ENCODE data around the gene ASPA.
A peak's percentile ranks its signal among the peaks of the same experiment; 100 is the strongest.

ASPA gene

DNA sequence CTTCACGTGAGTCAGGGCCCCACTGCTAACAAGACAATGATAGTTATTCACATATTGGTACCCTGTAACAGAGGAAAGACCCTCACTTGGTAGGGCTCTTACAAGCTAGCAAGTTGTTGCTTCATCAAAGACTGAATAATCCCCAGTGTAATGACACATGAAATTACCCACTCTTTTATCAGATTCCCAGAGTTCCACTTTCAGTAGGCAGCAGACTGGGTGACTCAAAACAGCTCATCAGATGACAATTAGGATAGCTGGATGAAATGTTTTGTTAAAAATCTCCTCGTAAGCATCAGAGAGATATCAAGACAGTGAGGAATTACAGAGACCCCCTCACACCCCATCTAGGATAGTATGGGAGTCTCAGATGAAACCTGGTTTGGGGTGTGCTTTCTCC lies 35.3 kb upstream of the ASPA start (continued):
- TF ChIP-seq, protein P1, sequence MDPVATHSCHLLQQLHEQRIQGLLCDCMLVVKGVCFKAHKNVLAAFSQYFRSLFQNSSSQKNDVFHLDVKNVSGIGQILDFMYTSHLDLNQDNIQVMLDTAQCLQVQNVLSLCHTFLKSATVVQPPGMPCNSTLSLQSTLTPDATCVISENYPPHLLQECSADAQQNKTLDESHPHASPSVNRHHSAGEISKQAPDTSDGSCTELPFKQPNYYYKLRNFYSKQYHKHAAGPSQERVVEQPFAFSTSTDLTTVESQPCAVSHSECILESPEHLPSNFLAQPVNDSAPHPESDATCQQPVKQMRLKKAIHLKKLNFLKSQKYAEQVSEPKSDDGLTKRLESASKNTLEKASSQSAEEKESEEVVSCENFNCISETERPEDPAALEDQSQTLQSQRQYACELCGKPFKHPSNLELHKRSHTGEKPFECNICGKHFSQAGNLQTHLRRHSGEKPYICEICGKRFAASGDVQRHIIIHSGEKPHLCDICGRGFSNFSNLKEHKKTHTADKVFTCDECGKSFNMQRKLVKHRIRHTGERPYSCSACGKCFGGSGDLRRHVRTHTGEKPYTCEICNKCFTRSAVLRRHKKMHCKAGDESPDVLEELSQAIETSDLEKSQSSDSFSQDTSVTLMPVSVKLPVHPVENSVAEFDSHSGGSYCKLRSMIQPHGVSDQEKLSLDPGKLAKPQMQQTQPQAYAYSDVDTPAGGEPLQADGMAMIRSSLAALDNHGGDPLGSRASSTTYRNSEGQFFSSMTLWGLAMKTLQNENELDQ (tag by site-specific recombination; IDR thresholded peaks at IDR 0.05; ENCODE audit: low read depth): no peak
- TF ChIP-seq ZNF133 (tag by site-specific recombination; IDR thresholded peaks at IDR 0.05): no peak
- TF ChIP-seq, protein P2, sequence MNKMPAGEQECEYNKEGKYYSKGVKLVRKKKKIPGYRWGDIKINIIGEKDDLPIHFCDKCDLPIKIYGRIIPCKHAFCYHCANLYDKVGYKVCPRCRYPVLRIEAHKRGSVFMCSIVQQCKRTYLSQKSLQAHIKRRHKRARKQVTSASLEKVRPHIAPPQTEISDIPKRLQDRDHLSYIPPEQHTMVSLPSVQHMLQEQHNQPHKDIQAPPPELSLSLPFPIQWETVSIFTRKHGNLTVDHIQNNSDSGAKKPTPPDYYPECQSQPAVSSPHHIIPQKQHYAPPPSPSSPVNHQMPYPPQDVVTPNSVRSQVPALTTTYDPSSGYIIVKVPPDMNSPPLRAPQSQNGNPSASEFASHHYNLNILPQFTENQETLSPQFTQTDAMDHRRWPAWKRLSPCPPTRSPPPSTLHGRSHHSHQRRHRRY (tag by site-specific recombination; IDR thresholded peaks at IDR 0.05): no peak
- TF ChIP-seq ZNF214 (tag by site-specific recombination; IDR thresholded peaks at IDR 0.05; ENCODE audit: borderline replicate concordance): no peak
- TF ChIP-seq ZFP41 (tag by site-specific recombination; IDR thresholded peaks at IDR 0.05; ENCODE audit: borderline replicate concordance): no peak
- no peak for TF ChIP-seq ZNF155 (tag by site-specific recombination; IDR thresholded peaks at IDR 0.05)
- TF ChIP-seq ZFP37 (tag by site-specific recombination; IDR thresholded peaks at IDR 0.05): no peak
- TF ChIP-seq ZNF621 (tag by site-specific recombination; IDR thresholded peaks at IDR 0.05): no peak

DNA sequence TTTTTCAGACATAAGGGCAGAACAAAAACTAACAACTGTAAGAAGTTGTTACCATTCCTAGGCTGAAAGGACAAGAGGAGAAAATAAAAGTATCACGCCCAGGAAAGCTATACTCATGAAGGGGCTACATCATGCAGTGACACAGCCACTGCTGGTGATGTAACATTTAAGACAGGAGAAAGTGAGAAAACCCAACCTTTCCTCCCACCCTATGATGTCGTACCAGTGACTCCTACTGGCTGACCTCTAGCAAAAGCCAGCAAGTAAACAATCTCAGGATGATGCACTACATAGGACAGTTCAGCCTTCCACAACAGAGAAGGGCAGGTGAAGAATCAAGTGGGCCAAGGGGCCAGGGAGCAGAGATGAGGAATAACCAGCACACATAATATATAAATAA lies 28.2 kb upstream of the ASPA start:
- Histone ChIP-seq H3K36me3 (ENCODE audit: control insufficient read depth in 2 of 2, insufficient read depth in 1 of 2, low read length in 2 of 2) (no peaks in the 10 kb centered on the region), H3K4me3 (ENCODE audit: low read depth, low read length) (no peak overlapping the region), H3K9me3 (ENCODE audit: control insufficient read depth, insufficient read depth, low read depth, low read length) (no peaks in the 10 kb centered on the region), H3K4me1 (ENCODE audit: control insufficient read depth, insufficient read depth, low read length) (no peaks in the 10 kb centered on the region), H3K27ac (ENCODE audit: extremely low read depth, low read depth, low read length) (no peak overlapping the region)
- ChIA-PET POLR2A (no interaction called here), CTCF (no interaction called here)
- TF ChIP-seq ZNF560 (tag by site-specific recombination; IDR thresholded peaks at IDR 0.05; ENCODE audit: borderline replicate concordance) (no peak), ZNF302 (tag by site-specific recombination; IDR thresholded peaks at IDR 0.05; ENCODE audit: low read depth) (no peak), ZNF654 (tag by site-specific recombination; IDR thresholded peaks at IDR 0.05; ENCODE audit: low read depth) (peak; percentile 50)
- TF ChIP-seq, protein P3, sequence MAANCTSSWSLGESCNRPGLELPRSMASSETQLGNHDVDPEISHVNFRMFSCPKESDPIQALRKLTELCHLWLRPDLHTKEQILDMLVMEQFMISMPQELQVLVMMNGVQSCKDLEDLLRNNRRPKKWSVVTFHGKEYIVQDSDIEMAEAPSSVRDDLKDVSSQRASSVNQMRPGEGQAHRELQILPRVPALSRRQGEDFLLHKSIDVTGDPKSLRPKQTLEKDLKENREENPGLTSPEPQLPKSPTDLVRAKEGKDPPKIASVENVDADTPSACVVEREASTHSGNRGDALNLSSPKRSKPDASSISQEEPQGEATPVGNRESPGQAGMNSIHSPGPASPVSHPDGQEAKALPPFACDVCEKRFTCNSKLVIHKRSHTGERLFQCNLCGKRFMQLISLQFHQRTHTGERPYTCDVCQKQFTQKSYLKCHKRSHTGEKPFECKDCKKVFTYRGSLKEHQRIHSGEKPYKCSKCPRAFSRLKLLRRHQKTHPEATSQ (tag by site-specific recombination; IDR thresholded peaks at IDR 0.05): no peak

DNA sequence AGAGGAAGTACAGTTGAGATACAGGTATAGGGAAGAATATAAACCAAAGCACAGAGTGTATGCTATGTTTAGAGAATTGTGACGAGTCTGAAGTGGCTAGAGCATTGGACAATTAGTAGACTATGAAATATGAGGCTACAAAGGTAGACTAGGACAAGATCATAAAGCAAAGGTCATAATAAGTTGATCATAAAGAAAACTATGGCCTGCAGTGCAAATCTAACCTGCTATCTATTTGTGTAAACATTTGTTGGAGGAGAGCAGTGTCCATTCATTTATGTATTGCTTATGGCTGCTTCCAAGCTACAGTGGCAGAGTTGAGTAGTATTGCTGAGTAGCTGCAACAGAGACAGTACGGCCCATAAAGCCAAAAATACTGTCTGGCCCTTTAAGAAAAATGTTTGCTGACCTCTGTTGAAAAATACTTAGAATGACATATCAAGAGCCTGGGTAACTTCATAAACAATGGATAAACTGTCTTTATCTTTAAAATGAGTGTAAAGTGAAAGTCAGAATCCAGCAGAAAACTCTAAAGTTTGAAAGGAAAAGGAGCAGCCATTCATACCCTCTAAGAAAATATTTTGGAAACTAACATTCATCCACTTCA lies 27.6 kb upstream of the ASPA start:
- no peaks in the 10 kb centered on the region for H3K36me3 ChIP-seq (ENCODE audit: control insufficient read depth in 2 of 2, insufficient read depth in 1 of 2, low read length in 2 of 2)
- no peaks in the 10 kb centered on the region for H3K4me1 ChIP-seq (ENCODE audit: control insufficient read depth, insufficient read depth, low read length)
- ChIA-PET POLR2A (no interaction called here), CTCF (no interaction called here)
- no peak overlapping the region for H3K4me3 ChIP-seq (ENCODE audit: low read depth, low read length)
- no peaks in the 10 kb centered on the region for H3K9me3 ChIP-seq (ENCODE audit: control insufficient read depth, insufficient read depth, low read depth, low read length)
- H3K27ac ChIP-seq (ENCODE audit: extremely low read depth, low read depth, low read length): no peak overlapping the region
- TF ChIP-seq EGR2 (tag by site-specific recombination; IDR thresholded peaks at IDR 0.05; ENCODE audit: low read depth): no peak
- no peak for TF ChIP-seq SP2 (tag by site-specific recombination; IDR thresholded peaks at IDR 0.05)
- no peak for TF ChIP-seq ZNF266 (tag by site-specific recombination; IDR thresholded peaks at IDR 0.05; ENCODE audit: low read depth)
- TF ChIP-seq, protein P4, sequence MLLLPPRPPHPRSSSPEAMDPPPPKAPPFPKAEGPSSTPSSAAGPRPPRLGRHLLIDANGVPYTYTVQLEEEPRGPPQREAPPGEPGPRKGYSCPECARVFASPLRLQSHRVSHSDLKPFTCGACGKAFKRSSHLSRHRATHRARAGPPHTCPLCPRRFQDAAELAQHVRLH (tag by site-specific recombination; IDR thresholded peaks at IDR 0.05): no peak
- TF ChIP-seq ZNF311 (tag by site-specific recombination; IDR thresholded peaks at IDR 0.05; ENCODE audit: borderline replicate concordance): no peak
- TF ChIP-seq, protein P5, sequence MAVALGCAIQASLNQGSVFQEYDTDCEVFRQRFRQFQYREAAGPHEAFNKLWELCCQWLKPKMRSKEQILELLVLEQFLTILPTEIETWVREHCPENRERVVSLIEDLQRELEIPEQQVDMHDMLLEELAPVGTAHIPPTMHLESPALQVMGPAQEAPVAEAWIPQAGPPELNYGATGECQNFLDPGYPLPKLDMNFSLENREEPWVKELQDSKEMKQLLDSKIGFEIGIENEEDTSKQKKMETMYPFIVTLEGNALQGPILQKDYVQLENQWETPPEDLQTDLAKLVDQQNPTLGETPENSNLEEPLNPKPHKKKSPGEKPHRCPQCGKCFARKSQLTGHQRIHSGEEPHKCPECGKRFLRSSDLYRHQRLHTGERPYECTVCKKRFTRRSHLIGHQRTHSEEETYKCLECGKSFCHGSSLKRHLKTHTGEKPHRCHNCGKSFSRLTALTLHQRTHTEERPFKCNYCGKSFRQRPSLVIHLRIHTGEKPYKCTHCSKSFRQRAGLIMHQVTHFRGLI (tag by site-specific recombination; IDR thresholded peaks at IDR 0.05): no peak
- no peak for TF ChIP-seq YY1 (tag by site-specific recombination; IDR thresholded peaks at IDR 0.05)
- no peak for TF ChIP-seq ZNF529 (tag by site-specific recombination; IDR thresholded peaks at IDR 0.05; ENCODE audit: insufficient replicate concordance)
- TF ChIP-seq ZNF658 (tag by site-specific recombination; IDR thresholded peaks at IDR 0.05): no peak
- TF ChIP-seq ZNF707 (tag by site-specific recombination; IDR thresholded peaks at IDR 0.05): no peak
- TF ChIP-seq, protein P6, sequence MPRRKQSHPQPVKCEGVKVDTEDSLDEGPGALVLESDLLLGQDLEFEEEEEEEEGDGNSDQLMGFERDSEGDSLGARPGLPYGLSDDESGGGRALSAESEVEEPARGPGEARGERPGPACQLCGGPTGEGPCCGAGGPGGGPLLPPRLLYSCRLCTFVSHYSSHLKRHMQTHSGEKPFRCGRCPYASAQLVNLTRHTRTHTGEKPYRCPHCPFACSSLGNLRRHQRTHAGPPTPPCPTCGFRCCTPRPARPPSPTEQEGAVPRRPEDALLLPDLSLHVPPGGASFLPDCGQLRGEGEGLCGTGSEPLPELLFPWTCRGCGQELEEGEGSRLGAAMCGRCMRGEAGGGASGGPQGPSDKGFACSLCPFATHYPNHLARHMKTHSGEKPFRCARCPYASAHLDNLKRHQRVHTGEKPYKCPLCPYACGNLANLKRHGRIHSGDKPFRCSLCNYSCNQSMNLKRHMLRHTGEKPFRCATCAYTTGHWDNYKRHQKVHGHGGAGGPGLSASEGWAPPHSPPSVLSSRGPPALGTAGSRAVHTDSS (tag by site-specific recombination; IDR thresholded peaks at IDR 0.05): no peak
- no peak for TF ChIP-seq ZNF37A (tag by site-specific recombination; IDR thresholded peaks at IDR 0.05)
